C1 segment of cervical spinal cord (tissue), 14 donors: ENCODE results near the gene HK1.
"Not testable (repeated sequence)": the region's sequence is repeated elsewhere in the genome, so short reads cannot be mapped to it uniquely, and the experiment has no call there.

Experiments
- DNase-seq, 14 donors: peaks; one replicate each; lab custom pipeline; 2025; lab: John Stamatoyannopoulos, UW

HK1 gene

GRCh38 chr10:69278446-69278963 is at the start of gene HK1:
Gene HK1 (plus strand): TSS chr10:69278496.
- peak in 2 of 14 donors; percentile 4 to 24 for DNase-seq

DNA sequence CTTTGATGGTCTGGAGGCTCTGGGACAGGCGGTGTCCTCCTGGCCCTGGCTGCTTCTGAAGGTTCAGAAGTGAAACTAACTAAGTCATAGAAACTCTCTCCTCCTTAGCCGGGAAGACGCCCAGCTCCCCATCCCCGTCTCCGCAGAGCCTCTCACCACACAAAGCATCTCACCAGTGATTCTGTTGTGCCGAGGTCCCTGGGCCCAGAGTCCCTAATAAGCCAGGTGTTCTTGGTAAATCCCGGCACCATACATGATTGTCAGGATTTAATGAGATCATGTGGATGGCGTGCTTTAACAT is 48.7 kb upstream of the HK1 start:
- DNase-seq: no peak

GRCh38 chr10:69230128-69230527 is 48.2 kb upstream of the HK1 start:
- no peak for DNase-seq

DNA sequence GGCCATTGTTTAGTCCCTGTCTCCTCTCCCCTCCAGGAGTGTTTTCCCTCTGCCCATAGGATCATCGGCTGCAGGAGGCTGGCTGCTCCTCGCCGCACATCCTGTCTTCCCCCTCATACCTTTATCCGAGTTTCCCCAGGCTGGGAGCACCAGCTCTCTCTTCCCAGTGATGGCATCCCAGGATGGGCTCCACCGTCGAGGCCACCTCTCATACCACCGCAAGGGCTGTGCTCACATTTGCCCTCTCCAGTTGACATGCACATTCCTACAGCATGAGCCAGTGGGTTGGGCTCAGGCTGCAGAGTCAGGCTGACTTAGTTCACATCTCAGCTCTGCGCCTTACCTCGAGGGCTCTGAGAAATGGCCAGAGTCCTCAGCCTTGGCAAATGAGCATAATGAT is 46.0 kb upstream of the HK1 start:
- no peak for DNase-seq

GRCh38 chr10:69232736-69233480 is 45.4 kb upstream of the HK1 start:
- DNase-seq: no peak

GRCh38 chr10:69234447-69234846 is 43.8 kb upstream of the HK1 start:
- no peak for DNase-seq

DNA sequence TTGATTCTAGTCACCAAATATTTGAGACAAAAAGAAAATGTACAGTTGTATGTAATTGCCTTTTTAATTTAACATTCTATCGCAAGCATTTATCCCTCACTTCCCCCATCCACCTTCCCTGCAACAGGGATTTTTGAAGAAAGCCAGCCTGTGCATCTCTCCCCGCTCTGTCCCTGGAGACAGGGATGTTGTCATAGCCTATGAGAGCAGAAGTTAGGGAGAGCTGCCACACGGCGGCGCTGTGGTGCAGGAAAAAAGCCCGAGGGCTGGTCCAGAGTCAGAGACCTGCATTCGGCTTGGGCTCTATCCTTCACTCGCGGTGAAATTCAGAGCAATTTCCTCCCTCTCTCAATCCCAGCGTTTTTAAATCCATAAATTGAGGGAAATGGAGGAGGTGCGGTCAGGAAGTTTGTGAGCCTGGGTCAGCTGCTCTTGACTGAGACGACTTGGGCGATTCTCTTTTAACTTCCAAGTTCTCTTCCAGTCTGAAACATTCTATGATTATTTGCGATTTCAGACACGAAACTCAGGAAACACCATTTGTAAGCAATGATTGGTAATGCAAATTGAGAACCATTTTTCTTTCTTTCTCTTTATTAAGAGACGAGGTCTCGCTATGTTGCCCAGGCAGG is 40.7 kb upstream of the HK1 start:
- DNase-seq: peak in 13 of 14 donors; percentile 17 to 80 (median 68)

DNA sequence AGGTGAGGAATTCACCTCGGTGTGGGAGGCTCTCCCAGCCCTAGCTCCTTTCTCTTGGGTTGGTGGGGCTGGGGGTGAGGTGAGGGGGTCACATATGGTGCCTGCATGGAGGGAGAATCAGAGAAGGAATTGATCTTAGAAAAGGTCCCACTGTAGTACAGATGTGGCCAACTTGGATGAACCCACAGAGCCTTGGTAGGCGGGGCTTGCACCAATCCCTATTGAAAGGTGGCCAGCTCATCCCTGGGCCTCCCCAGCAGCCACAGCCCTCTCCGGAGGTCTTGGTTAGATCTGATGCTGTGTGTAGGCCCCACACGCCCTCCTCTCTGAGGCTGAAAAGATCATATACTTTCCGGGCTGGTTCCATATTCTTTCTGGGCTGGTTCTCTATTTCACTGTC is 39.2 kb upstream of the HK1 start:
- DNase-seq: no peak

- DNase-seq: no peak
Observed at GRCh38 chr10:69239816-69240434, 38.4 kb upstream of the HK1 start.

DNA sequence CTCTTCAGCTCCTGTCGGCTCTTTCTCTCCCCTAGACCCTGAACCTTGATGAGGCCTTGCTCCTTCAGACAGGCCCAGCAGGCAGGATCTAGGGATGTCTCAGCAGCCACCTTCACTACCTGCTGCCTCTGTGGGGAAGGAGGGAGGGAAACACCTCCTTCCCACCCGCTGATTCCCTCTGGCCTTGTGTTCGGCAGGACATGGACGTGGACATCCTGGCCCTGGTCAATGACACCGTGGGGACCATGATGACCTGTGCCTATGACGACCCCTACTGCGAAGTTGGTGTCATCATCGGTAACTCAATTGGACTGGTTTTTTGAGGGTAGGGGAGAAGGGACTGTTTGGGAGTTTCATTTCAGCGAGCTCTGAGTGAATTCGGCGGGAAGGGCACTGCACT is 37.8 kb upstream of the HK1 start:
- DNase-seq: no peak

DNA sequence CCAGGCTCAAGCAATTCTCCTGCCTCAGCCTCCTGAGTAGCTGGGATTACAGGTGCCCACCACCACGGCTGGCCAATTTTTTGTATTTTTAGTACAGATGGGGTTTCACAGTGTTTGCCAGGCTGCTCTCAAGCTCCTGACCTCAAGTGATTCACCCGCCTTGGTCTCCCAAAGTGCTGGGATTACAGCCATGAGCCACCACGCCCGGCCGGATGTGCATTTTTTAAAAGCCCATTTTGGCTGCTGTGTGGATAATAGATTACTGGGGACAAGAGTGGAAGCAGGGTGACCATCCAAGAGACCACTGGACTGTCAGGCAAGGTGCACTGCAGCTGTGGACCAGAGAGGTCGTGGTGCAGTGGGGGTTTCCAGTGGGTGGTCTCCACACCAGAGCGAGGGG is 36.7 kb upstream of the HK1 start:
- DNase-seq: peak in 1 of 14 donors; percentile 2

DNA sequence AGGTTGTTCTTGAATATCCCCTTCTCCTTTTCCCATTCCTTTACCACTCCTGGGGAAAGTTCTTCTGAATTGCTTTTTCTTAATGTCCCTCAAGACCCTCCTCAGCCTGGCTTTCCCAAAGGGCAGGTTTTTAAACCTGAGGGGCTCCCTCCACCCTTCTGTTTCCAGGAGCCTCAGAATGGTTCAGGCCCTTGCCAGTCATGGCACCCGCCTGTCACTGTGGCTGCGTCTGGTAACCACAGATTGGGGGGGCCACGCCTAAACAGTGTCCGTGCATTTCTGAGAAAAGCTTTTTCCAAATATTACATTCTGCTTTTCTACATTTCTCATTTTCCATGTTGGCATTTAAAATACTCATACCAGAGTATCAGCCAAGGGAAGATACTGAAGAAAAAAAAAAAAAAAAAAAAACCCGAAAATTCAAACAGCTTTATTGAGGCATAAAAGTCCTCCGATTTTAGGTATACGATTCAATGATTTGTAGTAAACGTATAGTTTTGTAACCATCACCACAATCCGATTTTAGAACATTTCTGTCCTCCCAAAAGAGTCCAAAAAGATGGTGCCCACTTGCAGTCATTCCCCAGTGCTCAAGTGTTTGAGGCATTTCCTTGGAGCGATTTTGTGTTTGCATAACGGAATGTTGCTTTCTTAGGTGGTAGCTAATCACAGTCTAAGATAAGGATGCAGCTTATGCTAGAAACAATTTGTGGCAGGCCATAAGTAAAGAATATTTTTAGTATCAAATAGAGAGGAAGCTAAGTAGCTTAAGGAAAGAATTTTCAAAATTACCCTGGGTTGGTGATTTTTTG is 36.0 kb upstream of the HK1 start:
- no peak for DNase-seq

DNA sequence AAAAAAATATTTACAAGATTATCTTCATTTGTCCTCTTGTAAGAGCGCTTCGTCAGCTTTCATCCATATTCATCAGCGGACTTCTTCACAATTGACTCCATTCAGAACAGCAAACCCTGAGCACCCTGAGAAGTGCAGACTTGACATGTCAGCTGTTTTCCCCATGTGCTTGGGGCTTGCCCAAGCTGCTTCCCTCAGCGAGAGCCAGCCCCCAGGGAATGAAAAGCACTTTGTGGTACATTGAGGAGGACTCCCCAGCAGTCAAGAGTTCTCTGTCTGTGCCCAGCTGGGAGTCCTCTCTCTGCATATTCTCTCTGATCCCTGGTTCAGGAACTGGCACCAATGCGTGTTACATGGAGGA is 35.5 kb upstream of the HK1 start:
- peak in 13 of 14 donors; percentile 19 to 85 (median 58) for DNase-seq

DNA sequence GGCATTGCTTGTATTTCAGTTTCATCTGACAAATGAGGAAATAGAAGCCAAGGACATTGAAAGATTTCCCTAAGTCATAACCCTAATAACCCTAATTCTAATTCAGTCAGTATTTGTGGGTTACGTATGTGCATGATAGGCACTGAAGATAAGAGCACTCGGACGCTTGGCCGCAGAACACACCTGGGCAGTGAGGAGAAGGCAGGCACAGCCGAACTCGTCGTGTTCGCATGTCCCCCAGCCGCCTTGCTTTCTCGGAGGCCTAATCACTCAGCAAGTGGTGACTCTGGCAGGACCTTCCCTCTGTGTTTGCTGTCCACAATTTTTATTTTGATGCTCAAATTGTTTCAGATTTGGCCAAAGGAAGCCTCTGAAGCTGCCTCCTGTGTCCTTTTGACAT is 34.5 kb upstream of the HK1 start:
- DNase-seq: no peak

- no peak for DNase-seq
Observed at GRCh38 chr10:69246036-69246435, 32.3 kb upstream of the HK1 start.

DNA sequence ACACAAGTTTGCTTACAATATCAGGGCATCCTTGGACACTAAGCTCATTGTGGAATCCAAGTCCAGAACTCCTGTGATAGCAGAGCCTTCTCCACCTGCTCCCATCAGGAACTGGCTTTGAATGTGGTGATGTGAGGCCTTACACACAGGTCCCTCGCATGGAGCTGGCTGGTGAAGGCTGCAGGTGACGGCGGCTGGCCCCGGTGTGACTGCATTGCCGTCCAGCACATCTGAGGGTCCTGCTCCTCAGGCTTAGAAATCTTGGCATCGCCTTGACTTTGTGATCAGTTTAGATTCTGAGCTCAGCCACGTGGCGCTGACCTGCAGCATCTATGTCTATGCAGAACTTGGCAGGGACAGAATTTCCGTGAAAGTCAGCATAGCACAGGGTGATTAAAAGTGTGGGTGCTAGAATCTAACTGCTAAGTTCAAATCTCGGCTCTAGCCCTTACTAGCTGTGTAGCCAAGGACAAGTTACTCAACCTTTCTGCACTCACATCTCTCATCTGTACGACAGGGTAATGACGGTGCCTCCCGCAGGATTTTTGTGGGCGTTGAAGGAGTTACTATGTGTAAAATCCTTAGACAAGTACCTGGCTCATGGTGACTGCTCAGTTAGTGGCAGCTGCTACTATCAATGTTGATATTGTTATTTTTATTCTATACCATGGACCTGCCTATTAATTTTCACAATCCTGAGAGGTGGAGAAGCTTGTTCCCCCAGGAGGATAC is 31.5 kb upstream of the HK1 start:
- no peak for DNase-seq

- DNase-seq: no peak
Observed at GRCh38 chr10:69247313-69247710, 31.0 kb upstream of the HK1 start.

DNA sequence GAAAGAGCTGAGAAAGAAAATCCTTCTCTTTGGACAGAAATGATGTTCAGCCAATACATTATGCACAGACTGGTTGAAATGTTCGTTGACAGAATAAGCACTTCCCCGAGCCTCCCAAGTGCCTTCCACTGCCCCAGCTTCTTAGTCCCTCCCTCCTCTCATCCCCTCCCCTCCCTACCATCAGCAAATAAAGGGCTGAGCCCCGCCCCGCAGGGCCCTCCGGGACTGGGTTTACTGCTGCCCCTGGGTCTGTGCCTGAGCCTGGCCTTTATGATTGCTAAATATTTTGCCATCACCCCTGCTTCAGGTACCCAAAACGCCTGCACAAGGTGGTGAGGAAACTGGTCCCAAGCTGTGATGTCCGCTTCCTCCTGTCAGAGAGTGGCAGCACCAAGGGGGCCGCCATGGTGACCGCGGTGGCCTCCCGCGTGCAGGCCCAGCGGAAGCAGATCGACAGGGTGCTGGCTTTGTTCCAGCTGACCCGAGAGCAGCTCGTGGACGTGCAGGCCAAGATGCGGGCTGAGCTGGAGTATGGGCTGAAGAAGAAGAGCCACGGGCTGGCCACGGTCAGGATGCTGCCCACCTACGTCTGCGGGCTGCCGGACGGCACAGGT is 30.1 kb upstream of the HK1 start:
- no peak for DNase-seq

GRCh38 chr10:69250041-69250440 is 28.3 kb upstream of the HK1 start:
- DNase-seq: no peak

DNA sequence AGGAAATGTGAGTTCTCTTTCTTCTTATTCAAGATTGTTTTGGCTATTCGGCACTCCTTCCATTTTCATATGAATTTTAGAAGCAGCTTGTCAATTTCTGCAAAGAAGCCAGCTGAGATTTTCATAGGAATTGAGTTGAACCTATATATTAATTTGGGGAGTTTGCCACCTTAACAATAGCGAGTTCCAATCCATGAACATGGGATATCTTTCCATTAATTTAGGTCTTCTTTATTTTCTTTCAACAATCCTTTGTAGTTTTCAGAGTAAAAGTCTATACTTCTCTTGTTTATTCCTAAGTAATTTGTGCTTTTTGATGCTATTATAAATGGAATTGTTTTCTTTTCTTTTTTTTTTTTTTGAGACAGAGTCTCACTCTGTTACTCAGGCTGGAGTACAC is 26.9 kb upstream of the HK1 start:
- not testable (repeated sequence) for DNase-seq

DNA sequence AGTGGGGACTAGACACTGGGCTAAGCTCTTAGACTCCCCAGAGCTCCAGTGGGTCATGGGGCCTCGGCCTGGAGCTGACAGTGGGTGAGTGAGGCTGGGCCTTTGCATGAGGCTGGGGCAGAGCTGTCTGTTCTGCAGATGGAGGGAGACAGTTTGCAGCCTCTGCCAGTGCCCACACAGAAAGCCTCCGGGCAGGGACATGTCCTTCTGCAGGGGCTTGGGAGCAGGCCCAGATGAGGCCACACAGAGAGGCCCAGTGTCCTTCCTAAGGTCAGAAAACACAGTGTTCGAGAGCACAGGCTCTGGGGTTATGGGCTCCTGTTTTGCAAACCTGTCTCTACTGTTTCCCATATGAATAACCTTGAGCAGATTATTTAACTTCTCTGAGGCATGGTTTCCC is 25.1 kb upstream of the HK1 start:
- DNase-seq: no peak
